Osteocyte (in vitro differentiated cells): Measurements from ENCODE around the gene COLQ. TPM values are rescaled to one million over a fixed set of nuclear protein-coding genes. Genes with fewer than 3 reads are reported as not detected.
"Not testable (repeated sequence)": the region's sequence is repeated elsewhere in the genome, so short reads cannot be mapped to it uniquely, and the experiment has no call there.

ENCODE experiments used
- DNase-seq: peaks from one replicate; pipeline ENCODE4 v3.0.0; 2021; ENCODE audit warnings: mixed read lengths; ENCODE audit not compliant: unreplicated experiment; ENCODE audit errors: extremely low spot score
- H3K27ac Mint-ChIP-seq: one replicate; pipeline ENCODE4 v1.8.0; 2021; ENCODE audit warnings: mild to moderate bottlenecking, mixed read lengths; ENCODE audit not compliant: unreplicated experiment
- H3K27me3 Mint-ChIP-seq: one replicate; pipeline ENCODE4 v1.8.0; 2021; ENCODE audit warnings: mixed read lengths; ENCODE audit not compliant: unreplicated experiment
- H3K36me3 Mint-ChIP-seq: one replicate; pipeline ENCODE4 v1.8.0; 2021; ENCODE audit warnings: mixed read lengths; ENCODE audit not compliant: unreplicated experiment
- H3K4me1 Mint-ChIP-seq: one replicate; pipeline ENCODE4 v1.8.0; 2021; ENCODE audit warnings: mixed read lengths; ENCODE audit not compliant: unreplicated experiment
- H3K4me3 Mint-ChIP-seq: one replicate; pipeline ENCODE4 v1.8.0; 2021; ENCODE audit warnings: mild to moderate bottlenecking, moderate library complexity, mixed read lengths; ENCODE audit not compliant: unreplicated experiment
- H3K9me3 Mint-ChIP-seq: one replicate; pipeline ENCODE4 v1.8.0; 2021; ENCODE audit warnings: mixed read lengths; ENCODE audit not compliant: unreplicated experiment
- CTCF ChIP-seq: fragments of 200-600 bp; sonication (generic); IDR thresholded peaks from 2 replicates; pipeline ENCODE4 v1.5.0; 2021; ENCODE audit warnings: antibody characterized with exemption, mild to moderate bottlenecking, moderate library complexity
- total RNA-seq: library from RNA; stranded (reverse); gene quantifications from 2 replicates; pipeline ENCODE4 v1.2.1, GENCODE V29; 2021

Gene COLQ
- total RNA-seq, 1 donor from 2014 or later: 2.6 TPM

- Mint-ChIP-seq H3K4me1 (peaks cover 36% of the 10 kb centered on the region), H3K27ac (peak overlapping the region; percentile 93), H3K36me3 (peaks cover 17% of the 10 kb centered on the region), H3K9me3 (no peaks in the 10 kb centered on the region), H3K4me3 (peak overlapping the region; percentile 94), H3K27me3 (no peaks in the 10 kb centered on the region)
- no peak for DNase-seq
- no peak for TF ChIP-seq CTCF
Measured at GRCh38 chr3:15427981-15428380, 93.5 kb downstream of the COLQ start.

- no peaks in the 10 kb centered on the region for H3K9me3 Mint-ChIP-seq
- H3K4me1 Mint-ChIP-seq: peaks cover 36% of the 10 kb centered on the region
- peaks cover 19% of the 10 kb centered on the region for H3K36me3 Mint-ChIP-seq
- peak; percentile 32 for TF ChIP-seq CTCF
- peak; percentile 90 for DNase-seq
- H3K27me3 Mint-ChIP-seq: no peaks in the 10 kb centered on the region
- H3K4me3 Mint-ChIP-seq: peak within 1 kb of the TSS; percentile 94
- H3K27ac Mint-ChIP-seq: peak within 1 kb of the TSS; percentile 93
Measured at GRCh38 chr3:15427182-15427880, 94.2 kb downstream of the COLQ start, which contains the start of the genes EAF1 and METTL6. Gene EAF1 (plus strand): TSS chr3:15427598. CDS start chr3:15427780, 182 bp downstream. Gene METTL6 (minus strand): TSS chr3:15427544. CDS start chr3:15426511, 1,033 bp downstream.

GRCh38 chr3:15426579-15427118 is 94.9 kb downstream of the COLQ start:
- Mint-ChIP-seq H3K9me3 (no peaks in the 10 kb centered on the region), H3K4me1 (peaks cover 36% of the 10 kb centered on the region), H3K36me3 (peaks cover 15% of the 10 kb centered on the region), H3K27ac (peak overlapping the region; percentile 93), H3K27me3 (no peaks in the 10 kb centered on the region), H3K4me3 (peak overlapping the region; percentile 94)
- no peak for TF ChIP-seq CTCF
- no peak for DNase-seq

- no peak for TF ChIP-seq CTCF
- Mint-ChIP-seq H3K27ac (no peak overlapping the region), H3K36me3 (peaks cover 25% of the 10 kb centered on the region), H3K9me3 (no peaks in the 10 kb centered on the region), H3K4me1 (peaks cover 8% of the 10 kb centered on the region), H3K4me3 (no peak overlapping the region), H3K27me3 (no peaks in the 10 kb centered on the region)
- no peak for DNase-seq
Measured at GRCh38 chr3:15420871-15421270, 100.6 kb downstream of the COLQ start.

GRCh38 chr3:15410966-15411365 is 110.5 kb downstream of the COLQ start:
- H3K27ac Mint-ChIP-seq, H3K27me3 Mint-ChIP-seq, H3K4me1 Mint-ChIP-seq, H3K9me3 Mint-ChIP-seq, H3K4me3 Mint-ChIP-seq: not testable (repeated sequence)
- peak; percentile 70 for DNase-seq
- peaks cover 50% of the 10 kb centered on the region for H3K36me3 Mint-ChIP-seq
